GM15510 (cell line): ENCODE results near the gene SAMSN1.

Source experiments
- POLR2A ChIP-seq: IDR thresholded peaks from 3 replicates; pipeline ENCODE4 v1.6.1; 2011; ENCODE audit warnings: borderline replicate concordance; ENCODE audit not compliant: insufficient read length; ENCODE audit errors: extremely low read depth

SAMSN1 gene

GRCh38 chr21:14522736-14523135, 23.4 kb downstream of the SAMSN1 start:
- no peak for TF ChIP-seq POLR2A

- TF ChIP-seq POLR2A: no peak
Measured at GRCh38 chr21:14520535-14520934, 25.6 kb downstream of the SAMSN1 start.

GRCh38 chr21:14519000-14519399, 27.1 kb downstream of the SAMSN1 start:
- TF ChIP-seq POLR2A: no peak

GRCh38 chr21:14513804-14514203, 32.3 kb downstream of the SAMSN1 start:
- TF ChIP-seq POLR2A: no peak

- no peak for TF ChIP-seq POLR2A
Measured at GRCh38 chr21:14500873-14501272, 45.2 kb downstream of the SAMSN1 start.

- no peak for TF ChIP-seq POLR2A
Measured at GRCh38 chr21:14499316-14499715, 46.8 kb downstream of the SAMSN1 start.

GRCh38 chr21:14497825-14498224, 48.3 kb downstream of the SAMSN1 start:
- no peak for TF ChIP-seq POLR2A

GRCh38 chr21:14495075-14495474, 51.0 kb downstream of the SAMSN1 start:
- no peak for TF ChIP-seq POLR2A

GRCh38 chr21:14493731-14494130, 52.4 kb downstream of the SAMSN1 start:
- TF ChIP-seq POLR2A: no peak

GRCh38 chr21:14492931-14493330, 53.2 kb downstream of the SAMSN1 start:
- TF ChIP-seq POLR2A: no peak

GRCh38 chr21:14491269-14491681, 54.8 kb downstream of the SAMSN1 start:
- TF ChIP-seq POLR2A: no peak

- no peak for TF ChIP-seq POLR2A
Measured at GRCh38 chr21:14488672-14489204, 57.4 kb downstream of the SAMSN1 start.

- no peak for TF ChIP-seq POLR2A
Measured at GRCh38 chr21:14487490-14488432, 58.4 kb downstream of the SAMSN1 start.

GRCh38 chr21:14486869-14487268, 59.2 kb downstream of the SAMSN1 start:
- TF ChIP-seq POLR2A: no peak

- TF ChIP-seq POLR2A: no peak
Measured at GRCh38 chr21:14484188-14485009, 61.7 kb downstream of the SAMSN1 start.
